ENCODE data around the gene TMEM37.

- TF ChIP-seq CTCF (conservative IDR thresholded peaks at IDR 0.05) (no peak), ZFX (IDR thresholded peaks at IDR 0.05) (no peak)
Observed at GRCh38 chr2:119389615-119390306, 41.9 kb upstream of the TMEM37 start.

All from C4-2B (cell line).